Central memory CD8-positive, alpha-beta T cell (primary cell): ENCODE measurements around the gene SLC22A23.

ENCODE experiments used
- ATAC-seq: fragments of 150-1000 bp; cut with Tn5 transposase; replicated peaks from 2 replicates; pipeline ENCODE4 v1.10.0; 2022; ENCODE audit warnings: mild to moderate bottlenecking, moderate FRiP score, moderate number of reproducible peaks; ENCODE audit not compliant: poor library complexity, severe bottlenecking; ENCODE audit errors: extremely low read depth
- DNase-seq, 2 donors: peaks; one replicate each; pipeline ENCODE4 v3.0.0; 2021; ENCODE audit warnings: low spot score in 2 of 2
- H3K27ac Mint-ChIP-seq: one replicate; pipeline ENCODE4 v1.8.0; 2022; ENCODE audit warnings: low read depth, mild to moderate bottlenecking, moderate library complexity, mixed read lengths
- H3K27me3 Mint-ChIP-seq: one replicate; pipeline ENCODE4 v1.8.0; 2022; ENCODE audit warnings: mixed read lengths
- H3K36me3 Mint-ChIP-seq: one replicate; pipeline ENCODE4 v1.8.0; 2022; ENCODE audit warnings: mild to moderate bottlenecking, moderate library complexity, mixed read lengths; ENCODE audit not compliant: insufficient read depth
- H3K4me1 Mint-ChIP-seq: one replicate; pipeline ENCODE4 v1.8.0; 2022; ENCODE audit warnings: mixed read lengths
- H3K4me3 Mint-ChIP-seq: one replicate; pipeline ENCODE4 v1.8.0; 2022; ENCODE audit warnings: mild to moderate bottlenecking, moderate library complexity, mixed read lengths
- H3K9me3 Mint-ChIP-seq: one replicate; pipeline ENCODE4 v1.8.0; 2022; ENCODE audit warnings: mixed read lengths

SLC22A23 gene

GRCh38 chr6:3456898-3457709, at the start of gene SLC22A23:
Gene SLC22A23 (minus strand): TSS chr6:3457050. CDS start chr6:3456559, 491 bp downstream.
- peak; percentile 24 to 27 for DNase-seq
- H3K27ac Mint-ChIP-seq: no peak within 1 kb of the TSS
- H3K4me1 Mint-ChIP-seq: peaks cover 7% of the 10 kb centered on the region
- H3K9me3 Mint-ChIP-seq: no peaks in the 10 kb centered on the region
- peak within 1 kb of the TSS; percentile 74 for H3K4me3 Mint-ChIP-seq
- H3K27me3 Mint-ChIP-seq: peaks cover 47% of the 10 kb centered on the region
- peak; percentile 55 for ATAC-seq
- peaks cover 6% of the 10 kb centered on the region for H3K36me3 Mint-ChIP-seq

DNA sequence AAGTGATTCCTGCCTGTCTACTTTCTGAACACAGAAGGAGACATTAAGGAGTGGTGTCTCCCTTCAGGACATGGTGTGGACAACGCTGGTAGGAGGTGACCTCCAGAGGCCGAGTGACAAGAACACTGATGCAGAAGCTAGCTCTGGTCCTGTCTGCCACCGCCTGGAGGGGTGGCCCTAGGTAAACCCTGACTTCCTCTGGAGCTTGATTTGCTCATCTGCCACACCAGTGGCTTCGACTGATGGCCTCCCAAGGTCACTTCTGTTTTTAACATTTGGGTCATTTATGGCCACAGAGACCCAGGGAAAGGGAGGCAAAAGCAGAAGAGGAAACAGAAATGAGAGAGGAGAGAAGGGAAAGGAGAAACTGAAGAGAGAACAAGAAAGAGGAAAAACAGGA, 49.4 kb upstream of the SLC22A23 start:
- ATAC-seq: no peak
- H3K36me3 Mint-ChIP-seq: no peaks in the 10 kb centered on the region
- H3K4me1 Mint-ChIP-seq: no peaks in the 10 kb centered on the region
- H3K4me3 Mint-ChIP-seq: no peak overlapping the region
- peaks cover 59% of the 10 kb centered on the region for H3K27me3 Mint-ChIP-seq
- no peak overlapping the region for H3K27ac Mint-ChIP-seq
- no peaks in the 10 kb centered on the region for H3K9me3 Mint-ChIP-seq
- DNase-seq: no peak

DNA sequence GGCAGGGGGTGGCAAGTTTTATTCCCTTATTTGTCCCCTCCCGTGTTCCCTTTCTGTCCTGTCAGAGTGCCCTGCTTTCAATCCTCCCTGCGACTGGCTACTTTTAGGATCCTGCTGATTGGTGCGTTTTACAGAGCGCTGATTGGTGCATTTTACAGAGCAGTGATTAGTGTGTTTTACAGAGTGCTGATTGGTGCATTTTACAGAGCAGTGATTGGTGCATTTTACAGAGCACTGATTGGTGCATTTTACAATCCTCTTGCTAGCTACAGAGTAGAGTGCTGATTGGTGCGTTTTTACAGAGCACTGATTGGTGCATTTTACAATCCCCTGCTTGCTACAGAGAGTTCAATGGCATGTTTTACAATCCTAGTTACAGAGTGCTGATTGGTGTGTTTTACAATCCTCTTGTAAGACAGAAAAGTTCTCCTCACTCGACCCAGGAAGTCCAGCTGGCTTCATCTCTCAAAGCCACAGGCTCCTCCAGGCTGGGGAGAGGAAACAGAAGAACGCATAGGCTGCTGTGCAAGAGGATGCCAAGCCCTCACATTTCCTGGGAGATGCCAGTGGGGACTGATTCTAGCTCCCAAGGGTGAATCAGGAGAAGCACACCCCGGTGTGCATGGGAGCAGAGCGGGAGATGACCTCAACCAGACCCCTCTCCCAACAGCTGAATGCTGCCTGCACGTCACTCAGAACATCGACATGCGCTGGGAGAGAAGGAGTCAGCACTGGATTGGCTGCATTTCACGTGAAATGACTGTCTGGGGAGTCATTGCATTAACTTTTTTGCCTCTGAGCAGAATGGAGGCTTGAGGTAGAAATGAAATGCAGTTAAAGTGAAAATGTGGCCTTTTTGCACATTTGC, 48.3 kb upstream of the SLC22A23 start:
- no peaks in the 10 kb centered on the region for H3K36me3 Mint-ChIP-seq
- ATAC-seq: no peak
- H3K9me3 Mint-ChIP-seq: no peaks in the 10 kb centered on the region
- no peaks in the 10 kb centered on the region for H3K4me1 Mint-ChIP-seq
- DNase-seq: no peak
- H3K27ac Mint-ChIP-seq: no peak overlapping the region
- no peak overlapping the region for H3K4me3 Mint-ChIP-seq
- H3K27me3 Mint-ChIP-seq: peaks cover 51% of the 10 kb centered on the region

GRCh38 chr6:3504354-3504753, 47.5 kb upstream of the SLC22A23 start:
- ATAC-seq (no peak), DNase-seq (no peak)
- Mint-ChIP-seq H3K9me3 (no peaks in the 10 kb centered on the region), H3K27ac (no peak overlapping the region), H3K27me3 (peaks cover 51% of the 10 kb centered on the region), H3K36me3 (no peaks in the 10 kb centered on the region), H3K4me3 (no peak overlapping the region), H3K4me1 (no peaks in the 10 kb centered on the region)

DNA sequence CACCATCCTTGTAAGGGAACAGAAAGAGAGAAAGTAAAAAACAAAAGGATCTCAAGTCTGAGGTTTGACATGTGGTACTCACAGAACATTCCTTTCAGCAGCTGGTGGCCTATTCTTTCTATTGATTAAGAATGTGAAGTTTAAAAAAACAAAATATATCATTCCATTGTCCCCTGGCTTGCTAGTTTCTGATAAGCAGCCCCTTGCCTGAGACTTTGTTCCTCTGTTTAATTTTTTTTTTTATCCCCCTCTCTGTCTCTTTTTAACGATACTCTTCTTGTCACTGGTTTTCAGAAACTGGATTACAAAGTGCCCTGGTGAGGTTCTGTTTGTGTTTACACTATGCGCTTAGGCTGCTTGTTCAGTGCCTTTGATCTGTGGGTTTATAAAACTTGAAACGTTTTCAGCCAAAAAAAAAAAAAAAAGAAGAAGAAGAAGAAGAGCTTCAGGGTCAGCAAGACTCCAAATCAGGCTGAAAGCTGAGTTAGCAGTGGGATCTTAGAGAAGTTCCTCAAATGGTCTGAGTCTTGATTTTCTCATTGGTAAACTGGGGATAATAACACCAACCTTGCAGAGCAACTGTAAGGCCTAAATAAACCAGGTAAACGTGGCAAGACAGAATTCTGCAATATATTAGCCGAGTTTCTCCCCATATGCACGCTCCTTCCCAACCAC, 45.1 kb upstream of the SLC22A23 start:
- ATAC-seq (no peak), DNase-seq (no peak)
- no peak overlapping the region for H3K4me3 Mint-ChIP-seq
- peaks cover 59% of the 10 kb centered on the region for H3K27me3 Mint-ChIP-seq
- no peak overlapping the region for H3K27ac Mint-ChIP-seq
- H3K36me3 Mint-ChIP-seq: no peaks in the 10 kb centered on the region
- no peaks in the 10 kb centered on the region for H3K4me1 Mint-ChIP-seq
- H3K9me3 Mint-ChIP-seq: no peaks in the 10 kb centered on the region

GRCh38 chr6:3500262-3501014, 43.6 kb upstream of the SLC22A23 start:
- Mint-ChIP-seq H3K27me3 (peaks cover 58% of the 10 kb centered on the region), H3K27ac (no peak overlapping the region), H3K4me1 (no peaks in the 10 kb centered on the region), H3K4me3 (no peak overlapping the region), H3K36me3 (no peaks in the 10 kb centered on the region), H3K9me3 (no peaks in the 10 kb centered on the region)
- no peak for ATAC-seq
- no peak for DNase-seq

- no peaks in the 10 kb centered on the region for H3K9me3 Mint-ChIP-seq
- DNase-seq (no peak), ATAC-seq (no peak)
- no peaks in the 10 kb centered on the region for H3K4me1 Mint-ChIP-seq
- H3K27ac Mint-ChIP-seq: no peak overlapping the region
- H3K4me3 Mint-ChIP-seq: no peak overlapping the region
- no peaks in the 10 kb centered on the region for H3K36me3 Mint-ChIP-seq
- H3K27me3 Mint-ChIP-seq: peaks cover 51% of the 10 kb centered on the region
Measured at GRCh38 chr6:3499603-3500002, 42.8 kb upstream of the SLC22A23 start.

GRCh38 chr6:3496395-3496794, 39.5 kb upstream of the SLC22A23 start:
- Mint-ChIP-seq H3K27me3 (peaks cover 63% of the 10 kb centered on the region), H3K4me1 (no peaks in the 10 kb centered on the region), H3K9me3 (no peaks in the 10 kb centered on the region), H3K27ac (no peak overlapping the region), H3K4me3 (no peak overlapping the region), H3K36me3 (peaks cover 1% of the 10 kb centered on the region)
- no peak for ATAC-seq
- no peak for DNase-seq

DNA sequence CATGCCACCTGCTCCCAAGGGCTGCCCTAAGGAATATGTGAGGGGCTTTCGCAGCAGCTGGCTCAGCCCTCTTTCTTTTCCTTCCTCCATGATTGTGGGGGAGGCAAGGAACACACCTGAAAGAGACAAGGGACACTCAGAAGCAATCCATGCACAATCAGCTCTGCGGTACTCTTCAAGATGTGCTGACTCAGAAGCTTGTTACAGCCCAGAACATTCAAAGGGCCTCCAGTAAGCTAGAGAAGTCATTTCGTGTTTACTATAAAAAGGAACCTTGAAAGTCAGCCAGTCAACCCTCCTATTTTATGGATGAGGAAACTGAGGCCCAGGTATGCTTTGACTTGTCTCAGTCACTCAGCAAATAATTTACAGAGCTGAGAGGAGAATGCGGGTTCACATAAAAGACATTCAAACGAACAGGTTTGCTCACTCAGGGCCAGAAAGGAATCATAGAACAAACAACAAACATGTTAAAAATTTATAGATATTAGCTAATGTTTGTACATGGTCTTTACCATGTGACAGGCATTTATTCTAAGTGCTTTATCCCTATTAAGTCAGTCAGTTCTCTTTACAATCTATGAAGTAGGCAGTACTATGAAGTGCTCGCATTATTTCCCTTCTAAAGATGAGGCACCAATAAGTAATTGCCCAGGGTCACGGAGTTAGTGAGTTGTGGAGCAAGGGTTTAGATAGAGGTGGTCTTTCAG, 37.7 kb upstream of the SLC22A23 start:
- DNase-seq (no peak), ATAC-seq (no peak)
- H3K27me3 Mint-ChIP-seq: peaks cover 70% of the 10 kb centered on the region
- H3K36me3 Mint-ChIP-seq: peaks cover 1% of the 10 kb centered on the region
- H3K4me1 Mint-ChIP-seq: no peaks in the 10 kb centered on the region
- H3K27ac Mint-ChIP-seq: no peak overlapping the region
- H3K4me3 Mint-ChIP-seq: no peak overlapping the region
- H3K9me3 Mint-ChIP-seq: no peaks in the 10 kb centered on the region

DNA sequence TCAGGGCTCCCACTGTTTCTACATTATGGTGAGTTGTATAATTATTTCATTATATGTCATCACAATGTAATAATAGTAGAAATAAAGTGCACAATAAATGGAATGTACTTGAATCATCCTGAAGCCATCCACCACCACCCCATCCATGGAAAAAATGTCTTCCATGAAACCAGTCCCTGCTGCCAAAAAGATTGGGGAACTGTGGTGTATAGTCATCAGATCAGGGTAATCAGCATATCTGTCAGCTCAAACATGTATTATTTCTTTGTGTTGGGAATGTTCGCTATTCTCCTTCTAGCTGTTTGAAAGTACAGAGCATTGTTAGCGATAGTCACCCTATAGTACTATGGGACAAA, 33.8 kb upstream of the SLC22A23 start:
- Mint-ChIP-seq H3K9me3 (no peaks in the 10 kb centered on the region), H3K4me1 (no peaks in the 10 kb centered on the region), H3K4me3 (no peak overlapping the region), H3K27ac (no peak overlapping the region), H3K36me3 (peaks cover 1% of the 10 kb centered on the region), H3K27me3 (peaks cover 77% of the 10 kb centered on the region)
- ATAC-seq (no peak), DNase-seq (no peak)

DNA sequence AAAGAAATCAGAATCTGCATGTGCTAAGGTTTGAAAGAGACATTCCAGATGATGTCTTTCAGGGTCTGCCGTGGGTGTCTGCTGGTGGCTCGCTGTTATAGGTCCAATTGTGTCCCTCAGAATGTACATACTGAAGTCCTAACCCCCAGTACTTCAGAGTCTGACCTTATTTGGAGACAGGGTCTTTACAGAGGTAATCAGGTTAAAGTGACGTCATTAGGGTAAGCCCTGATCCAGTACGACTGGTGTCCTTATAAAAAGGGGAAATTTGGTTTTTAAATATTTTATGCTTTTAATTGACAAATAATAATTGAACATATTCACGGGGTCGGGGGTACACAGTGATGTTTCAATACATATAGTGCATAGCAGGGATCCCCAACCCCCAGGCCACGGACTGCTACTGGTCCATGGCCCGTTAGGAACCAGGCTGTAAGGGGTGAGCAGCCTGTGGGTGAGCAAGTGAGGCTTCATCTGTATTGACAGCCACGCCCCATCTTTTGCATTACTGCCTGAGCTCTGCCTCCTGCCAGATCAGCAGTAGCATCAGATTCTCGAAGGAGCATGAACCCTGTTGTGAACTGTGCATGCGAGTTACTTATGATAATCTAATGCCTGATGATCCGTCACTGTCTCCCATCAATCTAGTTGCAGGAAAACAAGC, 33.2 kb upstream of the SLC22A23 start:
- Mint-ChIP-seq H3K4me3 (no peak overlapping the region), H3K36me3 (peaks cover 1% of the 10 kb centered on the region), H3K27ac (no peak overlapping the region), H3K4me1 (no peaks in the 10 kb centered on the region), H3K27me3 (peaks cover 77% of the 10 kb centered on the region), H3K9me3 (no peaks in the 10 kb centered on the region)
- no peak for DNase-seq
- ATAC-seq: no peak
